ENCODE results near the gene CACNA1S. TPM values are rescaled to one million over a fixed set of nuclear protein-coding genes. Genes with fewer than 3 reads are reported as not detected.

CACNA1S gene
- total RNA-seq, 1 experiment from 2014 or later = 0.02 TPM

- peaks cover 3% of the 10 kb centered on the region; the same call in 1 of the 2 replicates for H3K9me3 Mint-ChIP-seq
- no peaks in the 10 kb centered on the region for H3K36me3 Mint-ChIP-seq
- ATAC-seq (no peak), DNase-seq (ENCODE audit: low spot score) (no peak)
- ChIA-PET CTCF (interaction anchor here (1.1 to 1.5 kb wide), 4 partner anchors 9 to 57 kb away, joined by 3 to 4 read pairs (median 4); no protein-coding TSS in a partner anchor), POLR2A (no interaction called here)
- H3K27me3 Mint-ChIP-seq (ENCODE audit: low read depth) = peaks cover 2% of the 10 kb centered on the region; the same call in 1 of the 2 replicates
- H3K27ac Mint-ChIP-seq = no peak overlapping the region
- H3K4me1 Mint-ChIP-seq = peaks cover 11% of the 10 kb centered on the region
- TF ChIP-seq ZNF671 (CRISPR knock-in tag; IDR thresholded peaks at IDR 0.05) (no peak), ZNF512 (CRISPR knock-in tag; IDR thresholded peaks at IDR 0.05; ENCODE audit: borderline replicate concordance) (no peak), SMAD3 (CRISPR knock-in tag; IDR thresholded peaks at IDR 0.05; ENCODE audit: borderline replicate concordance) (no peak), NR2C2 (CRISPR knock-in tag; IDR thresholded peaks at IDR 0.05) (no peak), NFATC4 (CRISPR knock-in tag; IDR thresholded peaks at IDR 0.05) (no peak), SOX15 (CRISPR knock-in tag; IDR thresholded peaks at IDR 0.05) (no peak), AFF4 (CRISPR knock-in tag; IDR thresholded peaks at IDR 0.05; ENCODE audit: borderline replicate concordance) (no peak), RORB (CRISPR knock-in tag; IDR thresholded peaks at IDR 0.05) (no peak), IRF1 (CRISPR knock-in tag; IDR thresholded peaks at IDR 0.05) (no peak), FOXP4 (CRISPR knock-in tag; IDR thresholded peaks at IDR 0.05) (no peak), SP1 (CRISPR knock-in tag; conservative IDR thresholded peaks at IDR 0.05) (no peak), ZNF425 (CRISPR knock-in tag; conservative IDR thresholded peaks at IDR 0.05) (no peak), RELA (CRISPR knock-in tag; IDR thresholded peaks at IDR 0.05; ENCODE audit: borderline replicate concordance) (no peak), ZNF219 (CRISPR knock-in tag; IDR thresholded peaks at IDR 0.05; ENCODE audit: borderline replicate concordance) (no peak), MXD4 (CRISPR knock-in tag; IDR thresholded peaks at IDR 0.05; ENCODE audit: borderline replicate concordance) (no peak), NR1H2 (CRISPR knock-in tag; IDR thresholded peaks at IDR 0.05) (no peak), E2F4 (CRISPR knock-in tag; IDR thresholded peaks at IDR 0.05; ENCODE audit: borderline replicate concordance, low read depth) (no peak), AR (CRISPR knock-in tag; IDR thresholded peaks at IDR 0.05) (no peak)
- H3K4me3 Mint-ChIP-seq = no peak overlapping the region
Measured at GRCh38 chr1:201157949-201158348, 45.7 kb upstream of the CACNA1S start.

All from WTC11 (cell line).